Inflammatory macrophage treated with lipopolysaccharide for 4 hours (primary cell): ENCODE data around the gene PAIP2.
"Not testable (repeated sequence)": the region's sequence is repeated elsewhere in the genome, so short reads cannot be mapped to it uniquely, and the experiment has no call there.

Experiments used
- DNase-seq: peaks from one replicate; pipeline ENCODE4 v3.0.0-alpha.2; 2020

Gene PAIP2

GRCh38 chr5:139315056-139315615 is 26.5 kb upstream of the PAIP2 start:
- DNase-seq = peak; percentile 57

DNA sequence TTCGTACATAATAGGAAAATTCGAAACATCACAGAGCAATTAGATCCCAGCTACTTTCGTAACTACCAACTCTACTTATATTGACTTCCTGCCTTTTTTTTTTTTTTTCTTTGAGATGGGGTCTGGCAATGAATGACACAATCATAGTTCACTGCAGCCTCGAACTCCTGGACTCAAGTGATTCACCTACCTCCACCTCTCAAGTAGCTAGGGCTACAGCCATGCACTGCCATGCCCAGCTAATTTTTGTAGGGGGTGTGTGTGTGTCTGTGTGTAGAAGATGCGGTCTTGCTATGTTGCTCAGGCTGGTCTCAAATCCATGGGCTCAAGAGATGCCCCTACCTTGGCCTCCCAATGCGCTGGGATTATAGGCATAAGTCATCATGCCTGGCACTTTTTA is 5.8 kb upstream of the PAIP2 start:
- no peak for DNase-seq

DNA sequence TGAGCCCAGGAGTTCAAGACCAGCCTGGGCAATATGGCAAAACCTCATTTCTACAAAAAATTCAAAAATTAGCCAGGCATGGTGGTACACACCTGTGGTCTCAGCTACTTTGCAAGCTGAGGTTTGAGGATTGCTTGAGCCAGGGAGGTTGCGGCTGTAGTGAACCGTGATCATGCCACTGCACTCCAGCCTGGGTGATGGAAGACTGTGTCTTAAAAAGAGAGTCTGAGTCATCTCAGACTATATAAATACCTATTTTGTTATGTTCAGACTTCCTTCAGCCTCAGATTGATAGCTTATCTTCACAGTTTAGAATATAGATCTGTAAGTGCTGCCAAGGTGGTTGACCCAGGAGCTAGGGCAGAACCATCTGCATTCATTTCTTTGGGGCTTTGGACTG is 1.6 kb upstream of the PAIP2 start:
- DNase-seq = no peak

- DNase-seq = no peak
Measured at GRCh38 chr5:139341187-139341688, 416 bp upstream of the PAIP2 start.

DNA sequence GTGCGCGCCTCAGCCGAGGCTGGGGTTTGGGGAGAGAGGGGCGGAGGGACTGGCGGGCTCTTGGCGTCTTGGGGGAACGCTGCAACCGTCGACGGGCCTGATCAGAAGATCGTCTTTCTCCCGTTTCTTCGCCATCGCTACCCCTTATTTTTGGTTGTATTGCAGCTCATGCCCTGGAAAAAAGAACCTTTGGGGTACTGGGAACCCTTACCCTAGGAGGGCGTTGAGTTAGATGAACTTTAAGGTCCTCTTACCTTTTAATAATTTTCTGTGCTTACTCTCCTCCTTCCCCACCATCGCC is 719 bp downstream of the PAIP2 start:
- no peak for DNase-seq

- no peak for DNase-seq
Measured at GRCh38 chr5:139343476-139343875, 1.8 kb downstream of the PAIP2 start.

DNA sequence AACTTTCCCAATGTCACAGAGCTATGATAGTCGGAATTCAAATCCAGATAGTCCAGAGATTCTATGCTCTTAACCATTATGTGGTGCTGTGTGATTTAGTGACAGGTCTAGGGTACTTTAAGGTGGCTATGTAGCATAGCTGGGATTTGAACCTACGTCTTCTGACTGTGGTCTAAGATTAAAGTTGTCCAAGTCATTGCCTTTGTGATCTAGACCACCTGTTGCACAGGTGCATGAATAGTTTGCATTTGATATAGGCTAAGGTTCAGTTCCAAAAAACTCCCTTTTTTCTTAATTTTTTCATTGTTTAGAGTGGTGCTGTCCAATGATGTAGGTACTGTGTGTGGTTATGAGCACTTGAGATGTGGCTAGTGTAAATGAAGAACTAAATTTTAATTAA is 2.5 kb downstream of the PAIP2 start:
- no peak for DNase-seq

- not testable (repeated sequence) for DNase-seq
Measured at GRCh38 chr5:139345442-139345841, 3.8 kb downstream of the PAIP2 start.

DNA sequence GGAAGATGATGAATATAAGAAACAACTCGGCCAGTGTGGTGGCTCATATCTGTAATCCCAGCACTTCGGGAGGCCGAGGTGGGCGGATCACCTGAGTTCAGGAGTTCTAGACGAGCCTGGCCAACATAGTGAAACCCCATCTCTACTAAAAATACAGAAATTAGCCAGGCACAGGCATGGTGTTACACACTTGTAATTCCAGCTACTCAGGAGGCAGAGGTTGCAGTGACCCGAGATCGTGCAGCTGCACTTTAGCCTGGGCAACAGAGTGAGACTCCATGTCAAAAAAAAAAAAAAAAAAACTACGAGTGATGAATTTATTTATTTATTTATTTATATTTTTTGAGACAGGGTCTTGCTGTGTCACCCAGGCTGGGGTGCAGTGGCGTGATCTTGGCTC is 6.2 kb downstream of the PAIP2 start:
- DNase-seq = not testable (repeated sequence)

DNA sequence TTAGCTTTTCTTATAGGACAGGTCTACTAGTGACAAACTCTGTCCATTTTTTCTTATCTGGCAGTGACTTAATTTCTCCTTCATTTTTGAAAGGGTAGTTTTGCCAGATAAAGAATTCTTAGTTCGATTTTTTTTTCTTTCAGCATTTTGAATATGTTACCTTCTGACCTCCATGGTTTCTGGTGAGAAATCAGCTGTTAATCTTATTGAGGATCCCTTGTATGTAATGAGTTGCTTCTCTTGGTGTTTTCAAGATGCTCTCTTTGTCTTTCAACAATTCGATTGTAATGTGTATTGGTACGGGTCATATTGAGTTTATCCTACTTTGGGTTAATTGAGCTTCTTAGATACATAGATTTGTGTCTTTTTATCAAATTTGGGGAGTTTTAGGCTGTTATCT is 12.5 kb downstream of the PAIP2 start:
- DNase-seq = no peak

GRCh38 chr5:139355900-139356299 is 14.2 kb downstream of the PAIP2 start:
- DNase-seq = not testable (repeated sequence)

- DNase-seq = no peak
Measured at GRCh38 chr5:139358064-139358463, 16.4 kb downstream of the PAIP2 start.

GRCh38 chr5:139360384-139360783 is 18.7 kb downstream of the PAIP2 start:
- no peak for DNase-seq

GRCh38 chr5:139361835-139362429 is 20.3 kb downstream of the PAIP2 start:
- peak; percentile 26 for DNase-seq

DNA sequence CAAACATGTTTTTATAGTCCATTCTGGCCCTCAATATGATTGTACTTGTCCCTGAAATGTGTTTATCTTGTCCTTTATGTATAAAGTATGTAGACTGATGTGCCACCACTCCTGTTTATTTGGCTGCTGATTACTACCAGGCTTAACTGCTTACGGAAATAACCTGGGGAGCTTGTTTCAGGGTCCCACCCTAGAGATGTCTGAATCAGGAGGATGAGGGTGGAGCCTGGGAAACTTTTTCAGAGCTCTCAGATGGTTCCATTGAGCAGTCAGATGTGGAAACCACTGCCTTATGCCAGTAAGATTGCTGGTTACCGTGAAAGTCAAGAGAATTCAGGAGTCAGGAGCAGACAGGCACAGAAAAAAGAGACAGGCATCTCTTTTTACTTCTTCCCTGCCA is 22.3 kb downstream of the PAIP2 start:
- no peak for DNase-seq

DNA sequence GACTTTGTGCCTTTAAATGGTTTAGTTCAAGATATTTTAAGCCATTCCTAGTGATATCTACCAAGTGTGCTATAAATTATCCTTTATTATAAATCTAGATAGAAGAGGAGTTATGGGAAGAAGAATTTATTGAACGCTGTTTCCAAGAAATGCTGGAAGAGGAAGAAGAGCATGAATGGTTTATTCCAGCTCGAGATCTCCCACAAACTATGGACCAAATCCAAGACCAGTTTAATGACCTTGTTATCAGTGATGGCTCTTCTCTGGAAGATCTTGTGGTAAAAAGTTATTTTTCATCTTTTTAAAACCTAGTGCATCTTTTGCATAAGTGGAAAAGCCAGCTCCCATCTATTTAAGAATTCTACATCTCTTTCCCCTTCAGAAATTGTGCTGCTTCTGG is 22.8 kb downstream of the PAIP2 start:
- DNase-seq = no peak

GRCh38 chr5:139368613-139369012 is 27.0 kb downstream of the PAIP2 start:
- no peak for DNase-seq

DNA sequence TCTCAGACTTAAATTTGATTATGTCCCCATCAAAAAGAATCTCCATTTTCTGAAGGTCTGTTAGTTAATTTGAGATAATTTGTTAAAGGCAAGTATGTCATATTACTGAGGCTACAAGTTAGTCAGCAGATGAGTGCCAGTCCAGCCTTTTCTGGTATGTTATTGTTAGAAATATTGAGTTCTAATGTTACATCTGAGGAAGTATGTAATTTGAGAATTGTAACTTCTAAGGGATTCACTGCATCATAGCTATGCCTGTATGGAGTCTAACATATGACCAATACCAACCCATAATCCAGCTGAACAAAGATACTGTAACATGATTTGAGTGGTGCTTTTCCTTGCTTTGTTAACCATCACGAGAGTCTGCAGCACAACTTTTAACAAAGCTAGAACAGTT is 27.5 kb downstream of the PAIP2 start:
- no peak for DNase-seq

GRCh38 chr5:139371482-139372435 is 30.1 kb downstream of the PAIP2 start:
- DNase-seq = no peak

DNA sequence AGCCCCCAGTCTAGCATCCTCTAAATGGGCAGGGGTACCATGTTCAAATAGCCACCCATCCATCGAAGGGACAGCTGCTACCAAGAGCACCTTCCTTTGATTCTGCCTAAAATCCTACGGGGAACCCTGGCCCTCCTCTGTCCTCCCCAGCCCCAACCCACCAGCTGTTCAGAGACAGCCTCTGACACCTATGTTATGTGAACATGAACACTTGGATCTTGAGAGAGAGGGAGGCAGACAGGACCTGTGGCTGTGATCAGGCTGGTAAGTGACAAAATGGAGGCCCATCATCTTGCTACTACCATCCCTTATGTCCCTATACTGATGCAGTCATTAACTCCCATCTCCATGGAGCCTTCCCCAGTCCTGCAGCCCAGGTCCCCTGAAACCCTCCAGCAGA is 33.3 kb downstream of the PAIP2 start:
- no peak for DNase-seq

DNA sequence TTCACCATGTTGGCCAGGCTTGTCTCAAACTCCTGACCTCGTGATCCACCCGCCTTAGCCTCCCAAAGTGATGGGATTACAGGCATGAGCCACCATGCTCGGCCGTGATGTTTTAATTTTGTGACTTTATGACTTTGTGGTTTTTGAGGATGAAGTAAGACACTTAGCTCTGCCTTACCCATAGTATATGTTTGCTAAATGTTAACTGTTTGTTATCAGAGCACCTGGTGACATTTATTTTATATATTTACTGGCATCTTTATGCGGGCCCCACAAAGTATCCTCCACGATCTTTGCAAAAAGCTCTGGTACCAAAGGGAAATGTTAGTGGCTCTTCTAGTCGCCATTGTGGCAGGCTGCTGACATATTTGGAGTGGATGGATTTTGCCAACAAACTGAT is 34.7 kb downstream of the PAIP2 start:
- no peak for DNase-seq

DNA sequence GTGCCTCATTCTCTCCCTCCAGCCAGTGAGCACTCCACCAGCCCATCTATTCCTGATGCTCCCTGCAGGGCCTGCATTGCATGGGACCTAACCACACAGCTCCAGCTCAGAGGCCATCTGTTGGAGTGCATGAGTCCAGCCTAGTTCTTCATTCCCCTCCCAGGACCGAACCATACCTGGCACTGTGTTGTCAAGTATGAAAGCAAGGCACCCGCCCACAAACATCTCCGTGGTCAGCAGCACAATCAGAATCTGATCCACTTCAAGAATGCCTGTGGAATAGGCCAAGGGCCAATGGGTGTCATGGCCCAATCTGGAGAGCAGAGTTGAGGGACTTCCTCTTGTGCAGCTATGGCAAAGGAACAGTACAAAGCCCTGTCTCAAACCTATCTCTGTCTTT is 35.6 kb downstream of the PAIP2 start:
- no peak for DNase-seq

GRCh38 chr5:139378101-139378825 is 36.6 kb downstream of the PAIP2 start:
- DNase-seq = no peak
